UCSD-AML1 (cell line): ENCODE measurements around the gene CACNA1I.
"Not testable (repeated sequence)": the region's sequence is repeated elsewhere in the genome, so short reads cannot be mapped to it uniquely, and the experiment has no call there.

Experiments used
- DNase-seq: peaks from one replicate; lab custom pipeline; 2025; ENCODE audit not compliant: unreplicated experiment; lab: John Stamatoyannopoulos, UW

Gene CACNA1I

GRCh38 chr22:39731881-39732555, 161.5 kb downstream of the CACNA1I start:
- no peak for DNase-seq

GRCh38 chr22:39732625-39733024, 162.1 kb downstream of the CACNA1I start:
- no peak for DNase-seq

- DNase-seq = no peak
Observed at GRCh38 chr22:39733191-39733590, 162.6 kb downstream of the CACNA1I start.

- not testable (repeated sequence) for DNase-seq
Observed at GRCh38 chr22:39734046-39734445, 163.5 kb downstream of the CACNA1I start.

DNA sequence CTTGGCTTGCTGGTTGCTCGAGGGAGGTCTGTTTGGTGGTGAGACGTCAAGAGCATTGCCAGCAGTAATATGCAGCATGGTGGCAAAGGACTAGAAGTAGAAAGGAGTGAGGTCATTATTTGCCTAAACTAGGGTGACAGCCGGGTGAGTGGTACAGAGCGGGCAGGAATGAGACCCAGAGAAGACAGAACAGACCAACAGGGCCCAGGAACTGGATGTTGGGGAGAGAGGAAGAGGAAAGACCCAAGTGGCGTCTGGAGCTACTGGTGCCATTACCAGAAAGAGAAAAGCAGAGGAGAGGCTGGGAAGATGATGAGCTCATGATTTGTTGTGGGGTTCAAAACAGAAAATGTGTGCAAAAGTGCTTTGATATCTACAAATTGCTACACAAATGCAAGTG, 164.3 kb downstream of the CACNA1I start:
- DNase-seq = no peak

GRCh38 chr22:39735776-39736175, 165.2 kb downstream of the CACNA1I start:
- no peak for DNase-seq

DNA sequence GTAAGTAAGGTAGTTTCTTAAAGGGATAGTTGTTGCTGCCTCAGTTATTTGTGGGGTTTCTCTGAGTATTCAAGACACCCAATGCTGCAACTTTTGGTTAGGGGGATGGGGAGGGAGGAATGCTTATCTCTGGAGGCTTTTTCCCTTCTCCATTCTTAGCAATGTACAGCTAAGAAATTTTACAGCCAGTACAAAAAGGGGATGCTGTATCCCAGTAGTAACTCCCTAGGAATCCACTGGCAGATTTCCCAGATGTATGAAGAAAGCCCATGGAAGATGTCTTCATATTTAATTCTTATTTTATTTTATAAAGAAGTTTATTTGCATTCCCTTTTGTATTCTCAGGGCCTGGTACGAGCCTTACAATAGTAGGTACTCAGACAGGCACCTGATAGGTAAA, 168.2 kb downstream of the CACNA1I start:
- no peak for DNase-seq
